HG02870 (cell line): ENCODE measurements around the gene FAM120C.

ENCODE experiments used
- ATAC-seq: cut with Tn5 transposase; IDR thresholded peaks from one replicate; pipeline ENCODE4 v1.9.1; 2021; ENCODE audit warnings: mild to moderate bottlenecking, moderate library complexity; ENCODE audit not compliant: unreplicated experiment

FAM120C gene

DNA sequence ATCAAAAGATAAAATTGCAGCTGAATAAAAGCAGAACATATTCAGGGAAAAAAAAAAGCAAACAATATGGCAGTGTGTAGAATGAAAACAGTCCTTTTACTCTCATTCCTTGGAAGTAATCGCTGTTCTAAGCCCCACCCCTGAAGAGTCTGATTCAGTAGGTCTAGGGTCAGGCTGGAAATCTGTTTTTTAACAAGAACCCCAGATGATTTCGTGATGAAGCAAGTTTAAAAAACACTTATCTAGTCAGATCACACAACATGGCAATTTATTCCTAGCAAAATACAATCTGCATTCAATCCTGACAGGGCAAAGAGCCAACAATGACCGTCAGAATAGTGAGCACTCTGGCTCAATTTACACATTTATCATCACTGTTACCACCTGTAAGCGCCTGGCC is 16.1 kb downstream of the FAM120C start:
- no peak for ATAC-seq

DNA sequence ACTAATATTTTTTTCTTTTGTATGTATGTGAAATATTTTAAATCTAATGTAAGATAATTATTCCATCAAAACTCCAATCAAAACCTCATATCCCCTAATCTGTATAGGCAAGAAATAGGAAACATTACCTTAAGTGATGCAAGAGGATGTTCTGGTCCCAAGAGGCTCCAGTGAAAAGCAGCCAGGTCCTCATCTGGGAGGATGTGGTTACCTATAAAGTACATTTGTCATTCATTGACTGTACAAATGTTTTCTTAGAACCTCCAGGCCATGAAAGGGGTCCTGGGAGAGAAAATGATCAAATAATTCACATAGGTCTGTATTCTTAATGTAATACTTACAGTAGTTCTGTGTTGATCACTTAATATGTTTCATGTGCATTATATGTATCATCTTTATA is 25.5 kb downstream of the FAM120C start:
- no peak for ATAC-seq

DNA sequence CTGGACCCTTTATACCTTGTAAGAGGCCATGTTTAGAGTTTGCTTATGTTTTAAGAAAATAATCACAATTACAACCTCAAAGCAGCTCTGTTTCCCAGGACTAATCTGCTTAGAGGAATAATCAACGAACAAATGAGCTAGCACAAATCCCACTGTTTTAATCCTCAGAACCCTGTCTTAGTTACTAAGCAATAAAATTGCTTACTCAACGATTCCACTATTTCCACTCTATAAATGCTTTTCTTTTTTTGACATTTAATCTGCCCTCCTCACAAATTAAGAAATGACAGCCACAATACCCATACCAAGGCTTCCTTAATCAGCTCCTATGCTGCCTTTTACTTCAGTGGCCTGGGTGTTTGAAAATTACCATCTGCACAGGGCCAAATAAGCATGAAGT is 48.8 kb downstream of the FAM120C start:
- no peak for ATAC-seq

DNA sequence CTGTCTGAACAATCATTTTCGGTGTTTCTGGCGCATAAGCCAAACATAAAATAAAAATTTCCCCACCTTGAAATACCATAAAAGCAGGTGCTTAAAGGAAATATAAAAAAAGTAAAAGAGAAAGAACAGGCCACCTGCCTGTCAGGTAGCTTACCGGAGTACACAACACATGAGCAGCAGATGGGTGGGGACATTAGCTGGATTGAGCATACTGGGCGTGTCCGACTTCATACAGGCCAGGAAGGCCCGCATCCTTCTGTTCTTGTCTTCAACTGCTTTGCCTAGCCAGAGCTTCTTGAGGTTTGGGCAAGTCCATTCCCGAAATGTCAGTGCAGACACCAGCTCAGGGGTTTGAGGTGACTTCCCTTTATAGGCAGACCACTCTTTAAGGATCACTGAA is 66.7 kb downstream of the FAM120C start:
- no peak for ATAC-seq

DNA sequence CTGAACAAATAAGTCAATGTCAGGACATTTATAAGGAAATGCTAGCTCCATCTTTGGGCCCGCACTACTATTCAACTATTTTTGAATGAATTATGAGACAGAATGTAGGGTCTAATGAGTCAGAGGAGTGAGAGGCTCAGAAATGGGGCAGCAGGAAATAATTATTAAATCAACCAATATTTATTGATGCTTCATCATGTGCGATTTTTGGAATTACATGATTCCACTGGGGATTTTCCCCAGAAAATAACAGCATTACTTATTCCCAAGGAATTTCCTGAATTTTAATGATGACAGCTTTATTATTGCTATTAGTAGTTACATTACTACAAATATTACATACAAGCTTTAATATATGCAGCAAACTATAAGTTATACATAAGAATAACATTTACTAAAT is 89.5 kb downstream of the FAM120C start:
- no peak for ATAC-seq

DNA sequence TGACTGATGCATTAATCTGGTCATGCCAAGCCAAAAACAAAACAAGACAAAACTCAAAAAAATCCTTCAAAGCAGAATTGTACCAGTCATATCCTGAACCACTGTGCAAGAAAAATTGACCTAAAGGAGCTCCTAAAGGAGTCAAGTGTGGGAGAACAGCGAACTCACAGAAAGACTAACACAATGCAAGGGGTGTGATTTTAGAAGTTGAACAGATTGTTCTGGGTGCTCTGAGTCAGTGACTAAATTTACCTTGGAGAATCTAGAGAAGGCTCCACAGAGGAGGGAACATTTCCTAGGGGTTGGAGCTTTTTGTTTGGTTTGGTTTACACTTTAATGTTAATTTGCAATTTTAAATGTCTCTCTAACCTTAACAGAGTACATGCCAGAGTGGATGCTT is 89.9 kb downstream of the FAM120C start:
- no peak for ATAC-seq

DNA sequence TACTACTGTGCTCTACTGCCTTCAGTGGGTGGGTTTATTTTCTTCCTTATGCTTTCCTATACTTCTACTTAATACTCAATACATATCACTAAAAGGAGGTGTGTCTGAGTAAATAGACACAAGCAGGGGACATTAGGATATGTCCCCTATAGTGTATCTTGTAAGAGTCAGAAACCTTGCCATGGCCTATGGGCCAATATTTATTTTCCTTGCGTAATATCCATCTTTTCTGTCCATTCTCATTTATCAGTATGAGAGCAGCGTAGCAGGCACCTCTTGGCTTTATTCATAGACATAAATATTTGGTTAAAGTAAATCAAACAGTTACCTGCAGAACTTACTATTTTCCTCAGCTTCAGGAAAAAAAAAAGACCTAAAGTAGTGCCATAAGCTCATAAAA is 92.2 kb downstream of the FAM120C start:
- ATAC-seq = no peak

DNA sequence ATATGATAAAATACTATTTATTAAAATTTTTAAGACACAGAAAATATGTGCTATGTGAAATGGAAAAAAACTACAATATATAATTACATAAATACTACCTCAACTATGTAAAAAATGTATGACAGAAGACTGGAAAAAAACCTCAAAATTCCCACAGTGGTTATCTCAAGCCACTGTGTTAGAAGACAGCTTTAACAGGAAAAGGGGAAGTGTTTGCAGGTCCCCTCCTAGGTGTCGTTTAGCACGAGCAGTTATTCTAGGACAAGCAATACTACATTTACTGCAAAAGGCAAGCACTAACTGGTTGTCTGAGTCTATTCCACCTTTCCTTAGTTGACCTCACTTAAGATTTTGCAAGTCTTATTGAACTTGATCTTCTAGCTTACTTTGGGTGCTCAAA is 93.9 kb downstream of the FAM120C start:
- ATAC-seq = no peak

DNA sequence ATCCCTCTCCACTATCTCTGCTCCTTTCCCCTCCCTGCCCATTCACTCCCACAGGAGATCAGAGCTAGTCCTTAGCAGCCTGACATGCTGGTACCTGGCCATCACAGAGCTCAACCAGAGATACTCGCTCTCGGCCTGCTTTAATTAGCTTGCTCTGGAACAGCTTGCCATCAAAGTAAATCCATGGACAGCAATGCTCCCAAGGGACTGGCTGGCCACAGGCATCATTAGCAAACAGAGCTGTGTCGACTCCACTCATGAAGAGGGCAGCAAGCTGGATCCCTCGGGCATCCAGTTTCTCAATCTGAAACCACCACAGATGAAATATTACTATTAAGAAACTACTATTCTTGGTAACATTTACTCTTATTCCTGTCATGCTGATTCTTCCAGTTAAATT is 95.4 kb downstream of the FAM120C start:
- ATAC-seq = no peak

DNA sequence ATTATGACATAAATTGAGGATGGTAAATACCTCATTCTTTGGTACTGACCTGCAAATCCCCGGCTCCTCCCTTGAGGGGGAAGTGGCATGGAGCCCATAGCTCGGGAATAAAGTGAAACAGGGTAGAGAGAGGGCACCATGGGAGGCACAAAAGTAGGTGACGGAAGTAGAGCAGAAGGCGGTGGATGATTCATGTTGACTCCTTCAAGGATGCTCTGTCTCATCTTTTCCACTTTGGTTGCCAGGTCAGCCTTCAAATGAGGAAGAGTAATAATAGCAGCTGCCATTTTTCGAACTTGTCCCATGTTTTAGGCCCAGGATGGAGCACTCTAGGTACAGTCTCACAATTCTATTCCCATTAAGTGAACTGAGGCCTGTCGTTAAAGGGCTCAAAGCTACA is 97.4 kb downstream of the FAM120C start:
- ATAC-seq = no peak

DNA sequence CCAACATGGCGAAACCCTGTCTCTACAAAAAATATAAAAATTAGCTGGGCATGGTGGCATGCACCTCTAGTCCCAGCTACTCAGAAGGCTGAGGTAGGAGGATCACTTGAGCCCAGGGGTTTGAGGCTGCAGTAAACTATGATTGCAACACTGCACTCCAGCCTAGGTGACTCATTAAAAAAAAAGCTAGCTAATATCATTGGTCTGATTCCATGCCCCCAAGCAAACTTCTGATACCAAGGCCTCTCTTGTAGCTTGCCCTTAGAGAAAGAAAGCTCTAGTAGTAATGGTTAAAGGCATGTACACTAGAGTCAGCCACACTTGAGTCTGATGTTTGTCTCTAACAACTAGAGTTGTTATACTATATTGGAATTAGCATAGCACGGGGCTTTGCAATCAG is 106.2 kb downstream of the FAM120C start:
- no peak for ATAC-seq

DNA sequence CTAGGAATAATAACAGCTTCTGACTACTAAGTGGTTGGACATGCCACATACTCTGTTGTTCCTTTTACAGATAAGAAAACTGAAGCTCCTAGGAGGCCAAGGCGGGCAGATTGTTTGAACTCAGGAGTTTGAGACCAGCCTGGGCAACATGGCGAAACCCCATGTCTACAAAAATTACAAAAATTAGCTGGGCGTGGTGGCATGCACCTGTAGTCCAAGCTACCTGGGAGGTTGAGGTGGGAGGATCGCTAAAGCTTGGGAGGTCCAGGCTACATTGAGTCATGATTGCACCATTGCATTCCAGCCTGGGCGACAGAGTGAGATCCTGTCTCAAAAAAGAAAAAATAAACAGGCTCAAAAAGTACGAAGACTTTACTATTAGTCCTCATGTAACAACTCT is 108.2 kb downstream of the FAM120C start:
- ATAC-seq = no peak

DNA sequence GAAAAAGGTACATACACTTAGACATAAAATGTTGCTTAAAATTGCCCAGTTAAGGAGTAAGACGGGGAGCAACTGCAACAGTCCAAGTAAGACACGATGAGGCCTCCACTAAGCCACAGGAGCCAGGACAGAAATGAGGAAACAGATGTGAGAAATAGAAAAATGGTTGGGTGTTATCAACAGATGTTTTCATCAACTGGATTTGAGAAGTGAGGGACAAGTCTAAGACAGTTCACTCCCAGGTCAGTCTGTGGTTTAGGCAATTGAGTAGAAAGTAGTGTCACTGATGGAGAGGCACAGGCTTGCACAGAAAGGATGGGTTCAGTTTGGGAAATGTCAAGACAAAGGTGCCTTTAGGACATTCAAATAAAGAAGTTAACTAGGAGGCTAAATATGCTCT is 115.3 kb downstream of the FAM120C start:
- no peak for ATAC-seq

DNA sequence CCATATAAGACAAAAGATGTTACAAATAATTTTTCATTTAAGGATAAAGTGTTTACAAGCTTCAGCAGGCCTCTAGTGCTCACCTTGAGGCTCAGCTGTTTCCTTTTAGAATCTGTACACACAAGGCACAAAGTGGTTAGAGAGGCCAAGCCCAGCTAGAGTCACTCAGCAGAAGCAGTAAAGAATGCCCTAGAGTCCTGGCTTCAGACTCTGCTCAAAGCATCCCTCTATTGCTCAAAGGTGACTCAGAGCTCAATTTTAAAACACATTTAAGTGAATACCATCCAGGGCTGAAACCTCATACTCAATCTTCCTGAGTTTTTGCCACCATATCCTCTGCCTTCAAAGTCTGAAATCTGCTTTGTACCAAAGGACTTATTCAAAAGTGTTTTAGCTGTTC is 116.2 kb downstream of the FAM120C start:
- ATAC-seq = no peak

DNA sequence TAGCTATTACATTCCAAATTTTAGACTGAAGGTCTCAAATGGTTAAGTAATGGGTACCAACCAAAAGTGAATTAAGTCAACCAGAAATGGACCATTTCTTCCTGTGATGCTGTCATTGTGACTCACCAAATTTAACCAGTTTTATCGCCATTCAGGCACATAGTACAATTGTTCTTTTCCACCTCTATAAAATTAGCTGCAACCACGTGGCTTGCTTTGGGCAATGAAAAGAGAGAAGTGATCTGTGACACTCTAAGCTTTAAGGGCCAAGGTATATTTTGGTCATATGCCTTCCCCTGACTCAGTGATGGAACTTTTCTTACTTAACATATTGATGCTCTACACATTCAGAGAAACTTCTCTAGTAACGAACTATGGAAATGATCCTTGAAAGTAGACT is 118.5 kb downstream of the FAM120C start:
- no peak for ATAC-seq

DNA sequence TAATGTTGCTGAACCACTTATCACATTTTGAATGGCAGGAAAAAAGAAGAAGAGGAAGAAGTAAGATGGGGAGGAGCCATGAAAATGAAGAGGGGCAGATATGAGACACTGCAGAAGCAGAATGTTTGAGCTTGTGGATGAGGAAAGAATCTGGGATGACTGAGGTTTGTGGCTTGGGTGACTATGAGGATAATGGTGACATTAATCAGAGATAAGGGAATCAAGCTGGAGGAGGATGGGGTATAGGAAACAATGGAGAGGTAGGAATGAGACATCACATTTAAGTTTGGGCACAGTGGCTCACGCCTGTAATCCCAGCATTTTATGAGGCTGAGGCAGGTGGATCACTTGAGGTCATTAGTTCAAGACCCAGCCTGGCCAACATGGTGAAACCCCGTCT is 119.7 kb downstream of the FAM120C start:
- ATAC-seq = no peak

DNA sequence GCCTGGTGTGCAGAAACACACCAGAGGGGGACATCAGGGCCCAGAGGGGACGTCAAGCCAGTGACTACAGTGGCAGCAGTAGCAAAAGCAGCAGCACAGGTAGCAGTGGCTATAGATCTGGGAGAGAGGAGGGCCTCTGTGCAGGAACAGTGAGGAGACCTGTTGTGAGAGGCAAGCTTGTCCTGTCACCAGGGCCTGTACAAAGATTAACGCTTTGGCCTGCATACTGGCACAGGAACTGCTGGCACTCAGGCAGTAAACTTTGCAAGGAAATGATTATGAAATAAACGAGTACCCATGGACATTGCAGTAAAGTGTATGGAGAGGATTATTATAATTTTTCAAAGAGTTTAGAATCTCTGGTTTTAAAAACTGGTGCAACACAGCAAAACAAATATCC is 133.3 kb downstream of the FAM120C start:
- ATAC-seq = no peak

DNA sequence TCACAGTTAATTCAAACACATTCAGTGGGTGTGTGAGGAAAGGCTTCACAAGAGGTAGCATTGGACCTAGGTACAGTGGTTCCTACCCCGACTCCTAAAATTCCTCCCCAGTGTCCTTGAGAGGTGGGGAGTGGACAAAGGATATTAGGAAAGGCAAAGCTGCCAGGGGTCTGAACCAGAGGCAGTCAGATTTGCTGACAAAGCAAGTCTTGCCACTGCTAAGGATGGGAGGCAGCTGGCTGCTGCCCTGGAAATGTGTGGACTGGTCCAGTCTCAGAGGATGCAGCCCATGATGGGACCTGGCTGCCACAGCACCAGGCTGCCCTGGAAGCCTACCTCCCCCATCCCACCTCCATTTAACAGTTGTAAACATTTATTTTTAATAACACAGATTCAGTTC is 134.6 kb downstream of the FAM120C start:
- no peak for ATAC-seq

DNA sequence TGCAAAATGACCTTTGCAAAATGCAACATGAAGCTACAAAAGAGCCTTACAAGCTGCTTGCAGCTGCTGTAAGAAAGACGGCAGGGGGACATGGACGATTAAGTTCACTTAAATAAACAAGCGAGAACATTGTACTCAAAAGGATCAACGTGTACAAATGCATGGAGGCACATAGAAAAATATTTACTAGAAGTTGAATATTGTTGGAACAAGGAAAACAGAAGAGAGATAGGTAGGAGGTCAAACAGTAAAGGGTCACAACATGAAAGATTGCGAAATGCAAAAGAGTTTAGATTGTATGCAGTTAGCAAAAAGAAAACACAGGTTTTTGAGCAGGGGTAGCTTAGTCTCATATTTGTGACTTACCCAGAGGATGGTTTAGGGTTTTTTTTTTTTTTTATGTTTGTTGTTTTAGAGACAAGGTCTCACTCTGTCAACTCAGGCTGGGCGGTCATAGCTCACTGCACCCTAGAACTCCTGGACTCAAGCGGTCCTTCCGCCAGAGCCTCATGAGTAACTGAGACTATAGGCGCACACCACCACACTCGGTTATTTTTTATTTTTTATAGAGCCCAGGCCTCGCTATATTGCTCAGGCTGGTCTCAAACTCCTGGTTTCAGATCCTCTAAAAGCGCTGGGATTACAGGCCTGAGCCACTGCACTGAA is 137.4 kb downstream of the FAM120C start:
- no peak for ATAC-seq

DNA sequence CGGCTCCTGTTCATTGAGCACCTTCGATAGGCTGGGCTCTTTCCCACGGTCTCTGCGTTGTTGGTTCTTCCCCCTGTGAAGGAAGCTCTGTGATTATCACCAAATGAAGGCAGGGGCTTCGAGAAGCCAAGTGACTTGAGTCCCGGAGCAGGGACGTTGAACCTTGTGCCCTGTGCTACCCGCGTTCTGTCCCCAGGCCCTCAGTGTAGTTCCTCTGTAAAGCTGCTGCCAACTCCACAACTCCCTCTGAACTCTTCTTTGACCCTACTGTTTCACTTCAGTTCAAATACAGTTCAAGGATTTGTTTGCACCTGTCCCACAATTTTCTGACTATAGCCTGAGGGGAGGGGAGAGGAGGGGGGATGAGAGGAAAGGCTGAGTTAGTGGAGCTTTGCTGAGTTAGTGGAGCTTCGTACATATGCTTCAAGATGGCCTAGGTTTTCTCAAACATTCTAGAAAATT is 138.1 kb downstream of the FAM120C start:
- no peak for ATAC-seq

DNA sequence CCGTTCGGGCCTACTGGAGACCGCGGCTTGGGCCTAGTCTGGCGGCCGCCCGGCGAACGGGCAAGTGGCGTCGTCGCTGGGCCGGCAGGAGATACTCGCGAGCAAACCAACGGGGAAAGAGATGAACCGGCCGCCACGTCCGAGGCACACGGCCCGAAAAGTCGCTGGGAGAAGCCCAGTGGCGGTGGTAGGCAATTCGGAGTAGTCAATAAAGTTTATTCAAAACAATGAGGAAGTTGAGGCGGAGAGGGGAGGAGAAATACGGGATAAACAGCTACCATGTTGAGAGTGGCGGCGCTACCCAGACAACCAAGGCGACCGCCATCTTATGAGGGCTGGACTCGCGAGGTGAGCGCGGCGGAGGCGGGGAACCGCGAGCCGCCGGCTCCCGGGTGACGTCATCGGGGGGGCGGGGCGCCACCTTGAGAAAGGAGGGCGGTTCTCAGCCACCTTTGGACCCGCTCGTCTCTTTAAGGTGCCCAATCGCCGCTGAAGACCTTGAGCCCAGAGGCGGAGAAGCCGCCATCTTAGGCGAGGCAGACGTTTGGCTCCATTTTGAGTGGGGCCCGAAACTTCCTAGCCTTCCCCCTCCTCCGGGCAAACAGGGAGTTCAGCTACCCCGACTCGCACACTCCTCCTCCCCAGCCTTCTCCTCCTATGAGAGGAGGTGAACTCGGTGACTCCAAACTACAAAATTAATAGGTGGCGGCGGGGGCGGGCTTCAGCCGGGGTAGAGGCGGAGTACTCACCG is 138.8 kb downstream of the FAM120C start, which contains the start of gene PHF8:
PHF8 (minus strand) TSS at position 348 of the 751 bp plus-strand sequence. CDS start 1,745 bp downstream, outside the sequence.
- peak; percentile 82 for ATAC-seq

DNA sequence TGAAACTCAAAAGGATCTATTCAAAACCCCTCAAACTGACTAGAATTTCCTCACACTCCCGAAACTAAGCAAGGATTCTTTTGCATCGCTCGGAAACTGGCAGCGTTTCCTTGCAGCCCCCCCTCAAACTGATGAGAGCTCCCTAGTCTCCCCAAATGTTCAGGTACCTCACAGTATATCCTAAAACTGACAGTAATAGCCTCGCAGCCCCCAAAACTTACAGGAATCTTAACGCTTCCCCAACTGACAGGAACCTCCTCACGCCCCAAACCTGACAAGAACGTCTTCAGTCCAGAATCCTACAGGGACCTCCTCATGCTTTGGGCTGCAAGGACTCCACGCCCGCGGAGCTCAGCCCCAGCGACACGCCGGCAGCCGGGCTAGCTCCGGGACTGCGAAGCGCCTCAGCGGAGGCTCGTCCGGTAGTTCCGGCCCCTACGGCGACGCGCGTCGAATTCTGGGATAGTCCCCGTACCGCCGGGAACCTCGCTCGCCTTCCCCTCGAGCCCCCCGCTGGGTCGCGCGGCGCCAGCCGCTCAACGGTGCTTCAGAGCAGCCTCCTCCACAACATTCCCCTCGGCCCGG is 139.4 kb downstream of the FAM120C start:
- peak; percentile 14 for ATAC-seq
